Prostate gland (tissue), 2 donors: ENCODE data around the gene MCU.

ENCODE experiments used
- POLR2A ChIP-seq: fragments of 450-650 bp; IDR thresholded peaks from one replicate; pipeline ENCODE4 v1.6.1; 2016; ENCODE audit warnings: antibody characterized with exemption, mild to moderate bottlenecking
- TF ChIP-seq, protein P1 (sequence below), 4 experiments: fragments of 200-600 bp in 2 of 4; fragments of 450-650 bp in 2 of 4; sonication (generic) in 2 of 4; IDR thresholded peaks; 1 replicate in 3 of 4; 2 replicates in 1 of 4; pipeline ENCODE4 v1.5.1; 2016 to 2019; ENCODE audit warnings: antibody characterized with exemption in 4 of 4, mild to moderate bottlenecking in 2 of 4, moderate library complexity in 2 of 4

DNA sequence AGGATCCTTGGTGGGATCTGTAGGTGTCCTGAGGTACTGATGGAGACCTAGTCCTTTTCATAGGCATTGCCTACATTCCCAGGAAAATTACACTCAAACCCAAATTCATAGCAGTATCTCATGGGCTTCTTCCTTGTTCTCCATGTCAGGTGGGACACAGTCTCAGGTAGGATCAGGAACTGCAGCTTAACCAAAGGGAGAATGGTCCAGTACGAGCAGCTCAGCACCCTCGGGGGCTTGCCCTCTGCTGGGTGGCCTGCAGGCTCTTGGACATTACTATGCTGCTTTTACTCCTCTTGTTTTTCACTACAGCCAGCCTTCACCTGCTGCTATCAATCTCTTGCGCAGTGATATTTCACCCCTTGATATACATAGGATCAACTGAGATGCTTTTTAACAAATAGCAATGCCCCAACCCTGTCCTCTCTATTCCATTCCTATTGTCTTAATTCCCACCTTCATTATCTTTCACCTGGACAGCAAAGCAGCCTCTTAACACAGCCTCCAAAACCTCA lies 234.1 kb downstream of the MCU start:
- TF ChIP-seq, protein P1, sequence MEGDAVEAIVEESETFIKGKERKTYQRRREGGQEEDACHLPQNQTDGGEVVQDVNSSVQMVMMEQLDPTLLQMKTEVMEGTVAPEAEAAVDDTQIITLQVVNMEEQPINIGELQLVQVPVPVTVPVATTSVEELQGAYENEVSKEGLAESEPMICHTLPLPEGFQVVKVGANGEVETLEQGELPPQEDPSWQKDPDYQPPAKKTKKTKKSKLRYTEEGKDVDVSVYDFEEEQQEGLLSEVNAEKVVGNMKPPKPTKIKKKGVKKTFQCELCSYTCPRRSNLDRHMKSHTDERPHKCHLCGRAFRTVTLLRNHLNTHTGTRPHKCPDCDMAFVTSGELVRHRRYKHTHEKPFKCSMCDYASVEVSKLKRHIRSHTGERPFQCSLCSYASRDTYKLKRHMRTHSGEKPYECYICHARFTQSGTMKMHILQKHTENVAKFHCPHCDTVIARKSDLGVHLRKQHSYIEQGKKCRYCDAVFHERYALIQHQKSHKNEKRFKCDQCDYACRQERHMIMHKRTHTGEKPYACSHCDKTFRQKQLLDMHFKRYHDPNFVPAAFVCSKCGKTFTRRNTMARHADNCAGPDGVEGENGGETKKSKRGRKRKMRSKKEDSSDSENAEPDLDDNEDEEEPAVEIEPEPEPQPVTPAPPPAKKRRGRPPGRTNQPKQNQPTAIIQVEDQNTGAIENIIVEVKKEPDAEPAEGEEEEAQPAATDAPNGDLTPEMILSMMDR (IDR thresholded peaks at IDR 0.05), result no peak
- no peak for TF ChIP-seq POLR2A
